GM19099 (cell line): ENCODE measurements around the gene ONECUT2.

Experiments used
- POLR2A ChIP-seq: IDR thresholded peaks from 3 replicates; pipeline ENCODE4 v1.6.1; 2011; ENCODE audit warnings: low read depth; ENCODE audit not compliant: insufficient read length; ENCODE audit errors: extremely low read depth

The ONECUT2 gene

DNA sequence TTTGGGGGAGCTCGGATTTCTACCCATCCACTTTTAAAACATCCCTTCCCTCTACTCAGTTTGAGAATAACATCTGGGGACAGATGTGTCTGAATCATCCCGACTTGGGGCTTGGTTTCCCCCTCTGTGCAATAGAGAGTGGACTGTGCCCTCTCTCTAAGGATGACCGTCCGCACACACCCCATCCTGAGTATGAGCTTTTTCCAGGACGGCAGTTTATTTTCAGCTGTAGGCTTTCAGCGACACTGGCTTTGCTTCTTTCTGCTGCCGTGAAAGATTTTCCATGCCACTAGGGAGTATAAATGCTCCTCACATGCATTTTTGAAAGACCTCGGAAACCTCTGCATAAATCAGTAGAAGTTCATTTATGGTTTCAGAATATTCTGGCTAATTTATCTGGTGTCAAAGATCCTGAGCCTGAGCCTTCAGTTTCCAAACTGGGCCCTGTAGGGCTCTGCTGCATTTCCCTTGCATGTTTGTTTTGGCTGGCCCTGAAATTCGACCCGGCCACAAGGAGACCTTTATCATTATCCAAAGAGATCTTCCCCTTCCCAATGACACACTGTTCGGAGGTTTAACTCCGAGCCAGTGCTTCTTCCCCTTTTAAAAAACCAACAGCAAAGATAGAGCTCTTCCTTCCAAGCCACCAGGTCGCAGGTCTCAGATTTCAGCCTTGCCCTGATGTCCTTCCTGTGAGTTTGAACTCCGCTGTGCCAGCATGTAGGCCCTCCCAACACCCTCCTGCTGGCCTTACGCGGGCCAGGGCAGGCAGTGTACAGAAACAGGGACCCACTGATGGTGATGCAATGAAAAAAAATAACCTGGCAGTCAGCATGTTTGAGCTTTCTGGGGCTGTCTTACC lies 98.1 kb downstream of the ONECUT2 start:
- TF ChIP-seq POLR2A: no peak

- no peak for TF ChIP-seq POLR2A
Measured at GRCh38 chr18:57533868-57534510, 98.8 kb downstream of the ONECUT2 start.

DNA sequence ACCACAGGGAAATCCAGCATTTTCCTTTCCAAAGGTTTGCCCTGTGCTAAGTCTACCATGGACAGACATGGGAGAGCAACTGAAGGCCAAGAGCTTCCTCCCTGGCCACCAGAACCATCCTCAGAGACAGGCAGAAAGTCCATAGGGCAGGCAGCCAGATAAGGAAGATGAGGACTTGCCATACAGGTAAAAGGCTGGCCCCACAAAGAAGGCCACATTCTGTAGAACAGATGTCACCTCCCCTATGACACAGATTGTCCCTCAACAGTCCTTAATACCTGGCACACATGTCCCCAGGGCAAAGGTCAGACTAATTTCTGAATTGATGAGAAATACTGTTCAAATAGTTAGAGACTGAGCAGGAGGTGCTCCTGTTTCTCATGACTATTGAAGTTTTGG lies 99.3 kb downstream of the ONECUT2 start:
- no peak for TF ChIP-seq POLR2A

DNA sequence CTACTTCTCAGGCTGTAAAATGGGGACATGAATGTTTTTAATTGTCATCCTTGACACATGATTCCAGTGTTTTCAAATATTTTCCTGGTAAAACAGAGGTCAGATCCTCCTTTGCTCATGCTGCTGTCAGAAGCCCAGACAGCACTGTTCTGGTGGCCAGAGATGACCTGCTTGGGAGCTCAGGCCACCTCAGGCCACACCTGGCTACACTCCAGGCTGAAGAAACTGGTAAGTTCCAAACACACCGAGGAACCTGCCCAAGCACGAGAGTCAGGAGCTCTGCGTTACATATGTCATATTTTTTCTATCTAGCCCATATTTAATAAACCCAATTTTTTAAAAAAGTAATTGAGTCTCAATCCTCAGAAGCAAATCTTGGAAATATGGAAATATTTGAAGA lies 103.4 kb downstream of the ONECUT2 start:
- TF ChIP-seq POLR2A: no peak

- no peak for TF ChIP-seq POLR2A
Measured at GRCh38 chr18:57539702-57540101, 104.5 kb downstream of the ONECUT2 start.
